GM12865 (cell line): Measurements from ENCODE around the gene PACSIN3.

Experiments
- DNase-seq: peaks from one replicate; pipeline ENCODE4 v3.0.0; 2010; ENCODE audit warnings: low read depth
- H3K4me3 ChIP-seq: 2 replicates; pipeline ENCODE4 v1.5.1; 2011; ENCODE audit warnings: mild to moderate bottlenecking, low read depth, low read length, control low read depth
- TF ChIP-seq, protein P1 (sequence below): IDR thresholded peaks from 2 replicates; pipeline ENCODE4 v1.5.1; 2011; ENCODE audit warnings: low read length, control low read depth, low read depth, inconsistent platforms; ENCODE audit not compliant: insufficient read depth; ENCODE audit errors: missing control alignments

Gene PACSIN3

DNA sequence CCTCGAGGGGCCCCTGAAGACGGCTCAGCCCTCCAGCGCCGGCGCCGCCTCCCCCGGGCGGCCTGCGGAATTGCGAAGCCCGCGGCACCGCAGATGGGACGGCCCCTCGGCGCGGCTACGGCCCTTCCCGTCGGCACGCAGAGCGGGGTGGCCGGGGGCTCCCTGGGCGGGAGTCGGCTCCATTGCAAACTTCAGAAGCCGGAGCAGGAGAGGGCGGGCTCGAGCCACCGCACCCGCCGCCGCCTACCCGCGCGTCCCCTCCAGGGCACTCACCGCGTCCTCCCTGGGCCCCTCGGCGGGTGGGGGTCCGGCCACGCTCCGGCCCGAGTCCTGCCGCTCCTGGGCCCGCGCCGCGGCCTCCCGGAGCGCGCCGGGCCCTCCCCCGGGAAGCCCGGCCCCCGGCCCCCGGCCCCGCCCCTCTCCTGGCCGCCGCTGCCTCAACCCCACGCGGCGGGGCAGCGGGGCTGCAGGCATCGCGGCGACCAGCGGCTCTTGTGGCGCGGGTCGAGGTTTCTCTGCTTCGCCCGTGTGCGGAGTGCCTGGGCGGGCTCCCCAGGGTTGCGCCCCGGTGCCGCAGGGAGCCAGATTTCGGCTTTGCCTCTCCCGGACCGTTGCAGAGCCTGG is at the start of gene PACSIN3:
Gene PACSIN3, minus strand, starts transcription at position 359 of the 624 bp plus-strand sequence. CDS start 3,707 bp downstream, outside the sequence.
- H3K4me3 ChIP-seq, result peak within 1 kb of the TSS; percentile 65
- TF ChIP-seq, protein P1, sequence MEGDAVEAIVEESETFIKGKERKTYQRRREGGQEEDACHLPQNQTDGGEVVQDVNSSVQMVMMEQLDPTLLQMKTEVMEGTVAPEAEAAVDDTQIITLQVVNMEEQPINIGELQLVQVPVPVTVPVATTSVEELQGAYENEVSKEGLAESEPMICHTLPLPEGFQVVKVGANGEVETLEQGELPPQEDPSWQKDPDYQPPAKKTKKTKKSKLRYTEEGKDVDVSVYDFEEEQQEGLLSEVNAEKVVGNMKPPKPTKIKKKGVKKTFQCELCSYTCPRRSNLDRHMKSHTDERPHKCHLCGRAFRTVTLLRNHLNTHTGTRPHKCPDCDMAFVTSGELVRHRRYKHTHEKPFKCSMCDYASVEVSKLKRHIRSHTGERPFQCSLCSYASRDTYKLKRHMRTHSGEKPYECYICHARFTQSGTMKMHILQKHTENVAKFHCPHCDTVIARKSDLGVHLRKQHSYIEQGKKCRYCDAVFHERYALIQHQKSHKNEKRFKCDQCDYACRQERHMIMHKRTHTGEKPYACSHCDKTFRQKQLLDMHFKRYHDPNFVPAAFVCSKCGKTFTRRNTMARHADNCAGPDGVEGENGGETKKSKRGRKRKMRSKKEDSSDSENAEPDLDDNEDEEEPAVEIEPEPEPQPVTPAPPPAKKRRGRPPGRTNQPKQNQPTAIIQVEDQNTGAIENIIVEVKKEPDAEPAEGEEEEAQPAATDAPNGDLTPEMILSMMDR, result no peak
- peak; percentile 45 for DNase-seq

DNA sequence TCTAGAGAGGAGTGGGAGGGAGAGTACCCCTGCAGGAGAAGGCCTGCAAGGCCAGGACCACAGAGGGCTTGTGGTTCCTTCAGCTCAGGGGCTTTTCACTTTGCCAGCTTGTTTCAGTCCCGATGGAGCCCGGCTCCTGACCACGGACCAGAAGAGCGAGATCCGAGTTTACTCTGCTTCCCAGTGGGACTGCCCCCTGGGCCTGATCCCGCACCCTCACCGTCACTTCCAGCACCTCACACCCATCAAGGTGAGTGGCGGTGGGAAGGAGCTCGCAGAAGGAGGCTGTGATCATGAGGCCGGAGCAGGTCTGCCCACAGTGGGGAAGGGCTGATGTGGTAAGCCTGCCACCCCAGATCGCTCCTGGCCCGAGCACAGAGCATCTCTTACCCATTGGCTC is 48.9 kb upstream of the PACSIN3 start:
- TF ChIP-seq, protein P1, result no peak
- no peak for DNase-seq
- H3K4me3 ChIP-seq, result no peak overlapping the region

DNA sequence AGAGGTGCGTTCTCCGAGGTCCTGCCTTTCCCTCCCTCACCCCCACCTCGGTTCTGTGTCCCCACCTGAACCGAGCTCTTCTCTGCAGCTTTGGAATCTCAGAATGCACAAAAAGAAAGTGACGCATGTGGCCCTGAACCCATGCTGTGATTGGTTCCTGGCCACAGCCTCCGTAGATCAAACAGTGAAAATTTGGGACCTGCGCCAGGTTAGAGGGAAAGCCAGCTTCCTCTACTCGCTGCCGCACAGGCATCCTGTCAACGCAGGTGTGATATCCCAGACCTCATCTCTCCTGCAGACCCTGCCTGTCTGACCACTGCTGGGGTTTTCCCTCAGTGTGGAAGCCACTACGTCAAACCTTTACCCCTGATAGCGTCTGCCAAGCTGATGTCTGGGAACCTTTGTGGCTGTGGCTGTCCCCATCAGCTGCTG is 48.5 kb upstream of the PACSIN3 start:
- no peak for DNase-seq
- H3K4me3 ChIP-seq, result no peak overlapping the region
- TF ChIP-seq, protein P1, result no peak

DNA sequence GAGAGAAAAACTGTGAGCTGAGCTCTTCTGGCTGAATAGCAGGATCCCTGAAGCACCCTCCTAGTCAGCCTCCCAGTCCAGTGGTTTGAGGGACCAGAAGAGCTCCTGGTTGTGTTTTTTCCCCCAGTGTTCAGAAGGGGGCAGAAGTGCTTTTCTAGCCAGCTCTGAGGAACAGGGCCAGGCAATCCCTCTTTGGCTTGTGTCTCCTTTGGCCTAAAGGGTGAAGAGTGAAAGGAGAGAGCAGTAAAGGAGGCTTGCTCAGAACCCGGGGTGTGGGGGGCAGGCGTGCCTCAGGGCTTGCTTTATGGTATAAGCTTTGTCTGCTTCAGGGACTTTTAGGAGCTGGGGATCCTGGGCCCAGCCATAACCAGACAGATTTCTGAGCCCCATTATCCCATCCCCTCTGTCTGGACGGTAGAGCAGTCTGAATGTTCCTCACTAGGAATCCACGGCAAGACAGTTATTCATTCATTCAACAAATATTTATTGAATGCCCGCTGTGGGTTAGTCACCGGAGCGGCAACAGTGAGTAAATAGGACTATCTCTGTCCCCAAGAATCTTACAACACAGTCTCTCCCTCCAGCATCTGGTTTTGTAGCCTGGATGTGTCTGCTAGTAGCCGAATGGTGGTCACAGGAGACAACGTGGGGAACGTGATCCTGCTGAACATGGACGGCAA is 47.9 kb upstream of the PACSIN3 start:
- TF ChIP-seq, protein P1, result no peak
- H3K4me3 ChIP-seq, result no peak overlapping the region
- no peak for DNase-seq

DNA sequence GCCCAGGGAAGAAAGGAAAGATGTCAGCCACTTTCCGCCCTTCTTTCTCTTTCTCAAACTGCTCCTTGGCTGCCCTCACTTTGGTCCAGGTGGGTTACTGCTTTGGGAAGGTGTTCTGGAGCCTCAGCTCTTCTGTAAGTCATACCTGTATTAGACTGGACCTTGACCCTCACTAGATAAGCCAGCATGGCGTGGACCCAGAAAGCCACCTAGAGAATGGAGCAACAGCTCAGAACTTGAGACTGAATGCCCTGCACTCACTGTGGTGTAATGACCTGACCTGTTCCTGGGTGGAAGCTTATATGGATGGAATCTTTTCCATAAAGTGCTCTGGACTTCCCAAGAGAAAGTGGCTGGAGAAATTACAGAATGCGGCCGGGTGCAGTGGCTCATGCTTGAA is 46.8 kb upstream of the PACSIN3 start:
- no peak for DNase-seq
- TF ChIP-seq, protein P1, result no peak
- H3K4me3 ChIP-seq, result no peak overlapping the region

DNA sequence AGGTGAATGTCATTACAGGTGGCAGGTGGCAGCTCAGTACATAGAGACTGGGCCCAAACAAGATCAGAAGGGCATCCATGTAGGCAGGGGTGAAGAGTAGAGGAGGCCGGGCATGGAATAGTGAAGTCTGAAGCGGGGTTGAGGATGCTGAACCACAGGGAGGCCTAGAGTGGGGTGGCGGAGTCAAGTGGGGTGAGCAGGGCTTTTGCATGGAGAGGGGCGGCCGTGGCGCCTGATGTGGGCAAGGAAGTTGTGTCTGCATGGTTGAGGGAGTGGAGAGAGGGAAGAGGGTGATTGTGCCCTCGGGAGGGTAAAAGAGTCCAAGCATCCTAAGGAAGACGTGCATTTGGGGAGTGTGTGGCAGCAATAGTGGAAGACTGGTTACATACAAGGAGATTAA is 42.9 kb upstream of the PACSIN3 start:
- H3K4me3 ChIP-seq, result no peak overlapping the region
- no peak for DNase-seq
- TF ChIP-seq, protein P1, result no peak
